ENCODE measurements around the gene PPM1N. TPM values are rescaled to one million over a fixed set of nuclear protein-coding genes. Genes with fewer than 3 reads are reported as not detected.
A peak's percentile ranks its signal among the peaks of the same experiment; 100 is the strongest.

PPM1N gene
- total RNA-seq, 1 donor from 2014 or later = 0.57 TPM

GRCh38 chr19:45485305-45486077, 12.8 kb upstream of the PPM1N start:
- DNase-seq (peak; percentile 100), ATAC-seq (peak; percentile 98)
- intact Hi-C loops (cut with micrococcal nuclease) = no loop called here

- intact Hi-C loops (cut with micrococcal nuclease) = no loop called here
- DNase-seq (no peak), ATAC-seq (no peak)
Measured at GRCh38 chr19:45488708-45489107, 9.5 kb upstream of the PPM1N start.

- intact Hi-C loops (cut with micrococcal nuclease) = no loop called here
- DNase-seq = no peak
- no peak for ATAC-seq
Measured at GRCh38 chr19:45489216-45489855, 8.9 kb upstream of the PPM1N start.

- ATAC-seq = no peak
- intact Hi-C loops (cut with micrococcal nuclease) = no loop called here
- no peak for DNase-seq
Measured at GRCh38 chr19:45492137-45492626, 6.1 kb upstream of the PPM1N start.

- intact Hi-C loops (cut with micrococcal nuclease) = no loop called here
- DNase-seq (peak; percentile 76), ATAC-seq (peak; percentile 74)
Measured at GRCh38 chr19:45492627-45493470, 5.4 kb upstream of the PPM1N start.

GRCh38 chr19:45494261-45494916, 3.9 kb upstream of the PPM1N start:
- no peak for DNase-seq
- no peak for ATAC-seq
- intact Hi-C loops (cut with micrococcal nuclease) = no loop called here

GRCh38 chr19:45495178-45495577, 3.1 kb upstream of the PPM1N start:
- intact Hi-C loops (cut with micrococcal nuclease) = no loop called here
- DNase-seq (no peak), ATAC-seq (no peak)

- peak; percentile 32 for ATAC-seq
- peak; percentile 68 for DNase-seq
- intact Hi-C loops (cut with micrococcal nuclease) = no loop called here
Measured at GRCh38 chr19:45496349-45496953, 1.8 kb upstream of the PPM1N start.

GRCh38 chr19:45497791-45498190, 452 bp upstream of the PPM1N start:
- DNase-seq = no peak
- intact Hi-C loops (cut with micrococcal nuclease) = no loop called here
- no peak for ATAC-seq

GRCh38 chr19:45499196-45500180, 1.2 kb downstream of the PPM1N start:
- ATAC-seq (peak; percentile 3), DNase-seq (peak; percentile 57)

GRCh38 chr19:45500918-45501729, 2.9 kb downstream of the PPM1N start:
- no peak for DNase-seq

More at GRCh38 chr19:45499196-45500180, 1.2 kb downstream of the PPM1N start:
- intact Hi-C loops (cut with micrococcal nuclease) = no loop called here

GRCh38 chr19:45501730-45502014, 3.4 kb downstream of the PPM1N start:
- intact Hi-C loops (cut with micrococcal nuclease) = no loop called here

More at GRCh38 chr19:45500918-45501729, 2.9 kb downstream of the PPM1N start:
- no peak for ATAC-seq
- intact Hi-C loops (cut with micrococcal nuclease) = no loop called here

GRCh38 chr19:45502111-45502510, 3.9 kb downstream of the PPM1N start:
- ATAC-seq = no peak
- intact Hi-C loops (cut with micrococcal nuclease) = no loop called here

More at GRCh38 chr19:45501730-45502014, 3.4 kb downstream of the PPM1N start:
- DNase-seq (no peak), ATAC-seq (no peak)

GRCh38 chr19:45503909-45504308, 5.7 kb downstream of the PPM1N start:
- intact Hi-C loops (cut with micrococcal nuclease) = no loop called here

More at GRCh38 chr19:45502111-45502510, 3.9 kb downstream of the PPM1N start:
- no peak for DNase-seq

GRCh38 chr19:45505151-45505995, 7.1 kb downstream of the PPM1N start:
- ATAC-seq (no peak), DNase-seq (no peak)
- intact Hi-C loops (cut with micrococcal nuclease) = no loop called here

More at GRCh38 chr19:45503909-45504308, 5.7 kb downstream of the PPM1N start:
- ATAC-seq (no peak), DNase-seq (no peak)

- ATAC-seq = no peak
- no peak for DNase-seq
- intact Hi-C loops (cut with micrococcal nuclease) = no loop called here
Measured at GRCh38 chr19:45505996-45506245, 7.7 kb downstream of the PPM1N start.
